CD4-positive, CD25-positive, alpha-beta regulatory T cell (primary cell): ENCODE results near the gene DDIAS. TPM values are rescaled to one million over a fixed set of nuclear protein-coding genes. Genes with fewer than 3 reads are reported as not detected.

Source experiments
- ATAC-seq, 2 donors: fragments of 150-1000 bp; cut with Tn5 transposase; one replicate each; pipeline ENCODE4 v1.10.0; 2021; ENCODE audit warnings: low read depth in 2 of 2, moderate number of reproducible peaks in 2 of 2, moderate library complexity in 1 of 2
- DNase-seq, 3 donors: peaks; one replicate each; pipeline versions ENCODE4 v3.0.0 to v3.0.0-alpha.2; 2012 to 2022; ENCODE audit warnings: mixed read lengths in 1 of 3
- H3K27ac ChIP-seq: one replicate; pipeline ENCODE4 v1.7.0; 2013; ENCODE audit warnings: mild to moderate bottlenecking, low read length; ENCODE audit not compliant: insufficient read depth, poor library complexity, severe bottlenecking
- H3K27me3 ChIP-seq: one replicate; pipeline ENCODE4 v1.7.0; 2013; ENCODE audit warnings: low read length; ENCODE audit not compliant: control insufficient read depth, insufficient read depth
- H3K36me3 ChIP-seq: one replicate; pipeline ENCODE4 v1.7.0; 2013; ENCODE audit warnings: mild to moderate bottlenecking, low read length, moderate library complexity; ENCODE audit not compliant: control insufficient read depth, insufficient read depth
- H3K4me1 ChIP-seq: 2 replicates; pipeline ENCODE4 v1.7.0; 2013; ENCODE audit warnings: mild to moderate bottlenecking, low read length; ENCODE audit not compliant: insufficient read depth, control insufficient read depth, poor library complexity, severe bottlenecking
- H3K4me3 ChIP-seq: one replicate; pipeline ENCODE4 v1.7.0; 2013; ENCODE audit warnings: low read depth, mild to moderate bottlenecking, low read length, moderate library complexity
- H3K9me3 ChIP-seq, 2 experiments: 1 replicate in 1 of 2; 2 replicates in 1 of 2; pipeline ENCODE4 v1.7.0; 2013; ENCODE audit warnings: low read length in 2 of 2, mild to moderate bottlenecking in 1 of 2, moderate library complexity in 1 of 2; ENCODE audit not compliant: control insufficient read depth in 2 of 2
- H3K27ac Mint-ChIP-seq, 3 donors: one replicate each; pipeline ENCODE4 v1.8.0; 2020 to 2022; ENCODE audit warnings: mild to moderate bottlenecking in 3 of 3, mixed read lengths in 3 of 3, moderate library complexity in 2 of 3
- H3K27me3 Mint-ChIP-seq: one replicate; pipeline ENCODE4 v1.8.0; 2022; ENCODE audit warnings: mild to moderate bottlenecking, mixed read lengths
- H3K36me3 Mint-ChIP-seq: one replicate; pipeline ENCODE4 v1.8.0; 2020; ENCODE audit warnings: mixed read lengths
- H3K4me1 Mint-ChIP-seq, 4 donors: one replicate each; pipeline ENCODE4 v1.8.0; 2020 to 2022; ENCODE audit warnings: mixed read lengths in 4 of 4, mild to moderate bottlenecking in 1 of 4
- H3K4me3 Mint-ChIP-seq, 4 donors: one replicate each; pipeline ENCODE4 v1.8.0; 2020 to 2022; ENCODE audit warnings: mild to moderate bottlenecking in 4 of 4, mixed read lengths in 4 of 4, moderate library complexity in 3 of 4
- H3K9me3 Mint-ChIP-seq, 7 donors: one replicate each; pipeline ENCODE4 v1.8.0; 2020 to 2022; ENCODE audit warnings: mixed read lengths in 7 of 7, mild to moderate bottlenecking in 3 of 7, moderate library complexity in 2 of 7
- polyA plus RNA-seq, 4 donors: library from polyadenylated mRNA; unstranded; fragments of 300-500 nt; fragmentation: Illumina TruSeq; gene quantifications; one replicate each; pipeline ENCODE4 v1.2.3, GENCODE V29; 2021
- total RNA-seq: library from RNA; stranded (reverse); gene quantifications from one replicate; pipeline ENCODE4 v1.2.3, GENCODE V29; 2022

The DDIAS gene
- total and polyA plus RNA-seq, 5 donors from 2014 or later: 0.86 to 2.8 (median 1.5) TPM

GRCh38 chr11:82872377-82873150 is 29.0 kb upstream of the DDIAS start:
- Mint-ChIP-seq H3K4me3 (no peak overlapping the region), H3K27ac (no peak overlapping the region), H3K27me3 (peaks cover 3% of the 10 kb centered on the region), H3K4me1 (peaks cover 18 to 37% (median 24%) of the 10 kb centered on the region in 4 donors), H3K9me3 (peaks cover 0 to 6% (median 2%) of the 10 kb centered on the region in 7 donors), H3K36me3 (no peaks in the 10 kb centered on the region)
- no peaks in the 10 kb centered on the region for H3K9me3 ChIP-seq
- no peaks in the 10 kb centered on the region for H3K36me3 ChIP-seq
- DNase-seq: no peak
- H3K27me3 ChIP-seq: no peaks in the 10 kb centered on the region
- H3K4me1 ChIP-seq: peaks cover 18% of the 10 kb centered on the region
- no peak for ATAC-seq
- no peak overlapping the region for H3K27ac ChIP-seq
- H3K4me3 ChIP-seq: no peak overlapping the region

- Histone ChIP-seq H3K4me1 (peaks cover 16% of the 10 kb centered on the region), H3K9me3 (no peaks in the 10 kb centered on the region), H3K27ac (no peak overlapping the region), H3K36me3 (no peaks in the 10 kb centered on the region), H3K4me3 (peak overlapping the region; percentile 24), H3K27me3 (no peaks in the 10 kb centered on the region)
- Mint-ChIP-seq H3K9me3 (peaks cover 0 to 10% (median 2%) of the 10 kb centered on the region in 7 donors), H3K27ac (peak overlapping the region in 1 of 3 donors; percentile 22), H3K4me3 (peak overlapping the region in 1 of 4 donors; percentile 8), H3K4me1 (peaks cover 16 to 35% (median 21%) of the 10 kb centered on the region in 4 donors), H3K36me3 (peaks cover 10% of the 10 kb centered on the region), H3K27me3 (no peaks in the 10 kb centered on the region)
- ATAC-seq (peak; percentile 45 to 46), DNase-seq (peak in 2 of 3 donors; percentile 8 to 44)
Observed at GRCh38 chr11:82873919-82874333, 27.6 kb upstream of the DDIAS start.

GRCh38 chr11:82874646-82875523 is 26.7 kb upstream of the DDIAS start:
- Histone ChIP-seq H3K4me3 (no peak overlapping the region), H3K27ac (no peak overlapping the region), H3K36me3 (no peaks in the 10 kb centered on the region), H3K9me3 (no peaks in the 10 kb centered on the region), H3K4me1 (peaks cover 16% of the 10 kb centered on the region), H3K27me3 (no peaks in the 10 kb centered on the region)
- ATAC-seq (no peak), DNase-seq (no peak)
- Mint-ChIP-seq H3K36me3 (peaks cover 14% of the 10 kb centered on the region), H3K4me1 (peaks cover 13 to 35% (median 19%) of the 10 kb centered on the region in 4 donors), H3K27me3 (no peaks in the 10 kb centered on the region), H3K4me3 (no peak overlapping the region), H3K27ac (peak overlapping the region in 2 of 3 donors; percentile 10 to 15), H3K9me3 (peaks cover 0 to 14% (median 4%) of the 10 kb centered on the region in 7 donors)

GRCh38 chr11:82883853-82884252 is 17.7 kb upstream of the DDIAS start:
- DNase-seq: no peak
- no peak overlapping the region for H3K4me3 Mint-ChIP-seq
- H3K27ac ChIP-seq: no peak overlapping the region
- peaks cover 0 to 7% (median 5%) of the 10 kb centered on the region in 4 donors for H3K4me1 Mint-ChIP-seq
- no peaks in the 10 kb centered on the region for H3K27me3 ChIP-seq
- H3K9me3 ChIP-seq: no peaks in the 10 kb centered on the region
- ATAC-seq: no peak
- H3K9me3 Mint-ChIP-seq: peaks cover 0 to 4% (median 2%) of the 10 kb centered on the region in 7 donors
- H3K36me3 ChIP-seq: no peaks in the 10 kb centered on the region
- H3K27ac Mint-ChIP-seq: no peak overlapping the region
- H3K36me3 Mint-ChIP-seq: peaks cover 15% of the 10 kb centered on the region
- H3K4me3 ChIP-seq: no peak overlapping the region
- H3K4me1 ChIP-seq: no peaks in the 10 kb centered on the region
- H3K27me3 Mint-ChIP-seq: no peaks in the 10 kb centered on the region

GRCh38 chr11:82889133-82890001 is 12.2 kb upstream of the DDIAS start:
- no peaks in the 10 kb centered on the region for H3K27me3 Mint-ChIP-seq
- H3K36me3 ChIP-seq: no peaks in the 10 kb centered on the region
- no peaks in the 10 kb centered on the region for H3K27me3 ChIP-seq
- no peaks in the 10 kb centered on the region for H3K4me1 ChIP-seq
- ATAC-seq (no peak), DNase-seq (no peak)
- H3K4me3 ChIP-seq: no peak overlapping the region
- H3K4me3 Mint-ChIP-seq: no peak overlapping the region
- H3K4me1 Mint-ChIP-seq: peaks cover 0 to 10% (median 5%) of the 10 kb centered on the region in 4 donors
- no peak overlapping the region for H3K27ac Mint-ChIP-seq
- H3K27ac ChIP-seq: no peak overlapping the region
- H3K36me3 Mint-ChIP-seq: no peaks in the 10 kb centered on the region
- no peaks in the 10 kb centered on the region for H3K9me3 ChIP-seq
- peaks cover 0 to 4% (median 0%) of the 10 kb centered on the region in 7 donors for H3K9me3 Mint-ChIP-seq

- H3K27ac ChIP-seq: no peak overlapping the region
- no peaks in the 10 kb centered on the region for H3K4me1 ChIP-seq
Observed at GRCh38 chr11:82890002-82890341, 11.6 kb upstream of the DDIAS start.

GRCh38 chr11:82890936-82891335 is 10.6 kb upstream of the DDIAS start:
- Histone ChIP-seq H3K4me3 (no peak overlapping the region), H3K9me3 (no peaks in the 10 kb centered on the region), H3K27ac (no peak overlapping the region), H3K36me3 (no peaks in the 10 kb centered on the region), H3K27me3 (no peaks in the 10 kb centered on the region), H3K4me1 (no peaks in the 10 kb centered on the region)
- no peaks in the 10 kb centered on the region for H3K36me3 Mint-ChIP-seq
- ATAC-seq: no peak
- H3K4me3 Mint-ChIP-seq: no peak overlapping the region
- DNase-seq: no peak
- no peak overlapping the region for H3K27ac Mint-ChIP-seq
- H3K9me3 Mint-ChIP-seq: peaks cover 0 to 4% (median 0%) of the 10 kb centered on the region in 7 donors
- no peaks in the 10 kb centered on the region for H3K27me3 Mint-ChIP-seq
- peaks cover 4 to 17% (median 12%) of the 10 kb centered on the region in 4 donors for H3K4me1 Mint-ChIP-seq

More at GRCh38 chr11:82890002-82890341, 11.6 kb upstream of the DDIAS start:
- no peaks in the 10 kb centered on the region for H3K27me3 Mint-ChIP-seq
- H3K36me3 Mint-ChIP-seq: no peaks in the 10 kb centered on the region
- H3K9me3 Mint-ChIP-seq: peaks cover 0 to 4% (median 0%) of the 10 kb centered on the region in 7 donors
- Histone ChIP-seq H3K4me3 (no peak overlapping the region), H3K36me3 (no peaks in the 10 kb centered on the region), H3K27me3 (no peaks in the 10 kb centered on the region), H3K9me3 (no peaks in the 10 kb centered on the region)
- H3K27ac Mint-ChIP-seq: no peak overlapping the region
- ATAC-seq (no peak), DNase-seq (no peak)
- no peak overlapping the region for H3K4me3 Mint-ChIP-seq
- H3K4me1 Mint-ChIP-seq: peaks cover 0 to 10% (median 5%) of the 10 kb centered on the region in 4 donors
